Measurements from ENCODE around the gene KRTAP10-6.
"Not testable (repeated sequence)": the region's sequence is repeated elsewhere in the genome, so short reads cannot be mapped to it uniquely, and the experiment has no call there.

The KRTAP10-6 gene

DNA sequence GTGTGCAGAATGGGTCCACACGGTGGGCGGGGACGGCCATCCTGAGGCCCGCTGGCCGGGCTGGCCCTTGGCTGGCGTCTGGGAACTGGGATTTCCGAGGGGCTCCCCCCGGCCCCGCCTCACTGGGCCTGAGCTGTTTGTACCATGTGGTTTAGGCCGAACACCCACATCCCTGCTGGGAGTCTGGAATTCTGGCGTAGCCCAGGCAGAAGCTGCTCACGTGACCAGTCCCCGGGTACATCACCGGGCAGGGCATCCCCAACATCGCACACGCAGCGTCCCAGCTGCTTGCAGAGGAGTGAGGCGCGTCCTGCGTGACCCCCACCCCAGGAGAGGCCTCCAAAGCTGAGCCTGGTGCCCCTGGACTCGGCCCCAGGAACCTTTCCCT lies 10.2 kb upstream of the KRTAP10-6 start:
- no peak for DNase-seq (ENCODE audit: extremely low read depth, low read depth)
- TF ChIP-seq, protein P1, sequence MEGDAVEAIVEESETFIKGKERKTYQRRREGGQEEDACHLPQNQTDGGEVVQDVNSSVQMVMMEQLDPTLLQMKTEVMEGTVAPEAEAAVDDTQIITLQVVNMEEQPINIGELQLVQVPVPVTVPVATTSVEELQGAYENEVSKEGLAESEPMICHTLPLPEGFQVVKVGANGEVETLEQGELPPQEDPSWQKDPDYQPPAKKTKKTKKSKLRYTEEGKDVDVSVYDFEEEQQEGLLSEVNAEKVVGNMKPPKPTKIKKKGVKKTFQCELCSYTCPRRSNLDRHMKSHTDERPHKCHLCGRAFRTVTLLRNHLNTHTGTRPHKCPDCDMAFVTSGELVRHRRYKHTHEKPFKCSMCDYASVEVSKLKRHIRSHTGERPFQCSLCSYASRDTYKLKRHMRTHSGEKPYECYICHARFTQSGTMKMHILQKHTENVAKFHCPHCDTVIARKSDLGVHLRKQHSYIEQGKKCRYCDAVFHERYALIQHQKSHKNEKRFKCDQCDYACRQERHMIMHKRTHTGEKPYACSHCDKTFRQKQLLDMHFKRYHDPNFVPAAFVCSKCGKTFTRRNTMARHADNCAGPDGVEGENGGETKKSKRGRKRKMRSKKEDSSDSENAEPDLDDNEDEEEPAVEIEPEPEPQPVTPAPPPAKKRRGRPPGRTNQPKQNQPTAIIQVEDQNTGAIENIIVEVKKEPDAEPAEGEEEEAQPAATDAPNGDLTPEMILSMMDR (IDR thresholded peaks at IDR 0.05; ENCODE audit: low read depth, low read length, missing control alignments), result no peak
- no peak overlapping the region for H3K4me3 ChIP-seq (replicated peaks; ENCODE audit: low read depth, low read length)

DNA sequence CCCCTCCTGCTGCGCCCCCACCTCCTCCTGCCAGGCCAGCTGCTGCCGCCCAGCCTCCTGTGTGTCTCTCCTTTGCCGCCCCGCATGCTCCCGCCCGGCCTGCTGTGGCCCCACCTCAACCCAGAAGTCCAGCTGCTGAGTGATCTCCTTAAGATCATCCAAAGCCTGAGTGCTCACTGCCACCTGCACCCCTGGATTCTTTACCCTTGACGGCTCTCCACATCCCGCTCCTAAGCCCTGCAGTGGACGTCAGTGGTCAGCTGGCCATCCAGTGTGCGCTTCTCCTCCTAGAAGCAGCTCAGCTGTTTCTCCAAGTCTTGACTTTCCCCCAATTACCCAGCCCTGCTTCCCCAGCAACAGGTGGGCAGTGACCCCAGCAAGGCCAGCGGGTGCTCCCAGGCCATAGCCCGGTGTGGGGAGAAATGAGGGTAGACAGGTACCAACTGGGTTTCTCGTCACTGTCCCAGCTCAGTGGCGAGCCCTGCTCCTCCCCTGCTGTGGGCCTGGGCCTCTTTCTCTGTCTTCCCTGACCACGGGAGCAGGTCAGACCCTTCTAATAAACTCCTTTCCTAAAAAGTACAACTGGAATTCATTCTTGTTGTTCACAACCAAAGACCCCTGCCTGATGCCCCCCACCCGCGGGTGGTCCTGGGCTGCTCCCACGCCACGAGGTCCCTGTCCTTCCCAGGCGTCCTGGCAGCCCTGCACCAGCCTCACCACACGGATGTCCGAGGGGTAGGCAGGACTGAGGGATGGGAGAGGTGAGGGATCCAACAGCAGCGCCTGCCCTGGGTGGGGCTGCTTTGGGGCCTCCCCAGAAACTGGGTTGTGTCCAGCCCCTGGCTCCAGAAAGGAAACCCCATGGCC lies 9.5 kb upstream of the KRTAP10-6 start:
- no peak for DNase-seq (ENCODE audit: extremely low read depth, low read depth)
- H3K4me3 ChIP-seq (replicated peaks; ENCODE audit: low read depth, low read length), result no peak overlapping the region
- TF ChIP-seq, protein P1 (IDR thresholded peaks at IDR 0.05; ENCODE audit: low read depth, low read length, missing control alignments), result no peak

DNA sequence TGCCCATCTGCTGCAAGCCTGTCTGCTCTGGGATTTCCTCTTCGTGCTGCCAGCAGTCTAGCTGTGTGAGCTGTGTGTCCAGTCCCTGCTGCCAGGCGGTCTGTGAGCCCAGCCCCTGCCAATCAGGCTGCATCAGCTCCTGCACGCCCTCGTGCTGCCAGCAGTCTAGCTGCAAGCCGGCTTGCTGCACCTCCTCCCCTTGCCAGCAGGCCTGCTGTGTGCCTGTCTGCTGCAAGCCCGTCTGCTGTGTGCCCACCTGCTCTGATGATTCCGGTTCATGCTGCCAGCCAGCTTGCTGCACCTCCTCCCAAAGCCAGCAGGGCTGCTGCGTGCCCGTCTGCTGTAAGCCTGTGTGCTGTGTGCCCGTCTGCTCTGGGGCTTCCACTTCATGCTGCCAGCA lies 8.8 kb upstream of the KRTAP10-6 start:
- not testable (repeated sequence) for DNase-seq (ENCODE audit: extremely low read depth, low read depth); H3K4me3 ChIP-seq (replicated peaks; ENCODE audit: low read depth, low read length)

DNA sequence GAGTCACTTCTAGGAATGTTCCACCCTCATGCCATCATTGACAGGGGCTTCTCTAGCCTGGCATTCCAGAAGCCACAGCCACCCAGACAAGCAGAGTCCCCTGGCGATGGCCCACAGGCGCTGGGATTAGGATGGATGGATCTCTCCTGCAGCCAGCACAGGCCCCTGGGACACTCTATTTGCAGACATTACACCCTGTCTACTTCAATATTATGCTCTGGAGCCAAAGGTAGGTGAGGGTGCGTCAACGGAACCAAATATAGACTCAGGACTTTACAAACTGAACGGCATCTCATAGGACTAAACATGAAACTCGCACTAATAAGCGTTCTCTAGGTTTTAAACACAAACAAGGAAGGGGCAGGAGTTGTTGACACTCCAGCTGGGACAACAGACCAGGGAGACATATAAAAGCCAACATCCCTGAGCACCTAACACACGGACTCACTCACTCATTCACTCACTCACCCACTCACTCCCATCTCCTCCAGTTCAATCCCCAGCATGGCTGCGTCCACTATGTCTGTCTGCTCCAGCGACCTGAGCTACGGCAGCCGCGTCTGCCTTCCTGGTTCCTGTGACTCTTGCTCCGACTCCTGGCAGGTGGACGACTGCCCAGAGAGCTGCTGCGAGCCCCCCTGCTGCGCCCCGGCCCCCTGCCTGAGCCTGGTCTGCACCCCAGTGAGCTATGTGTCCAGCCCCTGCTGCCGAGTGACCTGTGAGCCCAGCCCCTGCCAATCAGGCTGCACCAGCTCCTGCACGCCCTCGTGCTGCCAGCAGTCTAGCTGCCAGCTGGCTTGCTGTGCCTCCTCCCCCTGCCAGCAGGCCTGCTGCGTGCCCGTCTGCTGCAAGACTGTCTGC lies 8.0 kb upstream of the KRTAP10-6 start, which contains the start of gene KRTAP10-7:
Gene KRTAP10-7, plus strand, starts transcription at position 480 of the 861 bp plus-strand sequence. Its CDS starts 25 bp downstream, at position 505.
- not testable (repeated sequence) for H3K4me3 ChIP-seq (replicated peaks; ENCODE audit: low read depth, low read length); DNase-seq (ENCODE audit: extremely low read depth, low read depth)

DNA sequence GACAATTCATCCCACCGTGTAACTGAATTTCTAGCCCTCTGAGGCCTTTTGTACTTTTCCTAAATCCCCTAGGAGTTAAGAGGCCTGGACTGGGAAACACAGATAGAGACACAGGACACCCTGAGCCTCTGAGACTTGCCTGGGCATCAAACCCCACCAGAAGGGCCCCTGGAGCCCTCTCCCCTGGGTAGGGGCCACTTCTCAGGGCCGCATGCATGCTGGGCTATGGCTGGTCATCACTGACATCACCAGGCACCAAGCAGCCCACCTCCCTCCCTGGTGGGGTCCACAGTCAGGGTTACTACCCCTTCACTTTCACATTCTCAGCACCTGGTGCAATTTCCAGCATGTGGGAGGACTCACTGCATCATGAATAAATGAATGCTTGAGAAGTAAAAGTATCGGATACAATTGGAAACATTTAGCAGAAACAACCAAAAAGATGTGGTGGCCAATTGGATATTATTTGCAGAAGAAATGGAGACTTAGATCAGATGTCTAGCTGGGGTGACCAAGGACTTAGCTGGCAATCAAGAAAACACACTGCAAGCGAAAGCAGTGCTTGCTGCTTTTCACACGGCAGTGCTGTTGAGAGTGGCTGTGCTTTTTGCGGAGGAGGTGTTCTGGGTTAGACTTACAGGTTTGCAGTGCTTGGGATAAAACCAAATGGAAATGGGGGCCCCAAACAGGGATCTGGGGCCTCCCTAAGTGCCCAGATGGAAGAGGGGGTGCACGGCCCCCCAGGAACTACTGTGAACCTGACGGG lies 7.1 kb upstream of the KRTAP10-6 start:
- no peak for DNase-seq (ENCODE audit: extremely low read depth, low read depth)
- TF ChIP-seq, protein P1 (IDR thresholded peaks at IDR 0.05; ENCODE audit: low read depth, low read length, missing control alignments), result no peak
- H3K4me3 ChIP-seq (replicated peaks; ENCODE audit: low read depth, low read length), result no peak overlapping the region

DNA sequence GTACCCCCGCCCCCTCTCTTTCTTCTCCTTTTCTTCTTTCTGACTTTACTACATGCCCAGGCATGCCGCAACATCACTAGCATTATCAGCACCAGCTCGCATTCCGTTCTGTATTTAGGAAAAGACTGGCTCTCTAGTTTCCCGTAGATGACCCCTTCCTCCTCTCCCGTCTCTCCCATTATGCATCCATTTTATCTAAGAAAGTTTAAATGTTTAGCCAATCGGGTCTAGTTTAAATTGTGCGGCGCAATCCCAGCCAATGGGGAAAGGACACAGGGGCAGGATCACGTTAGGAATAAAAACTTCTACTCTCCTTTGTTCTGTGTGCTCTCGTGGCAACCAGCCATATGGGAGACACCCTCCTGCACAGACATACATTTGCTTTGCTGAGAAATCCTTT lies 5.8 kb upstream of the KRTAP10-6 start:
- TF ChIP-seq, protein P1 (IDR thresholded peaks at IDR 0.05; ENCODE audit: low read depth, low read length, missing control alignments), result no peak
- no peak overlapping the region for H3K4me3 ChIP-seq (replicated peaks; ENCODE audit: low read depth, low read length)
- DNase-seq (ENCODE audit: extremely low read depth, low read depth), result no peak

DNA sequence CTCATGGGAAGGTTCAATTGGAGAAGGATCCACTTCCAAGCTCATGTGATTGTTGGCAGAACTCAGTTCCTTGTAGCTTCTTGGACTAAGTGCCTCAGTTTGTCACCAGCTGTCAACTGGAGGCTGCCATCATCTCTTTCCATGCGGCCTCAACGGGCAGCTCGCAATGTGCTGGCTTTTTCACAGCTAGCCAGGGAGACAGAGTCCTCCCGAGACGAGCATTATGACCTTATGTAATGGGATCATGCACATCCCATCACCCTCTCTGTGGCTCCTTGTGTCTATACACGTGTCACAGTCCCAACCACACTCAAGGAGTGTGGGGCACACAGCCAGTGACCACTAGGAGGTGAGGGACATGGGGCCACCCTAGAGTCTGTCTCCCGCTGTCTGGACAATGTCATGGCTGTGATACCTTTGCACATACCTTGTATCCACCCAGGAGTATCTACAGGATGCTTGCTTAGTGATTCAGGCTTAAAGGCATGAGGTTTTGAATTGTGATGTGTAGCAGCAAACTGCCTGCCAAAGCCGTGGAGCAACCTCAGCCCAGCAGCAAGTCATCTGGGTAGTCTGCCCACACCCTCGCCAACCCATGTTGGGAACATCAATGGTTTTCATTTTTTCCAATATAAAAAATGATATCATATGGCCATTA lies 3.9 kb upstream of the KRTAP10-6 start:
- no peak overlapping the region for H3K4me3 ChIP-seq (replicated peaks; ENCODE audit: low read depth, low read length)
- TF ChIP-seq, protein P1 (IDR thresholded peaks at IDR 0.05; ENCODE audit: low read depth, low read length, missing control alignments), result no peak
- no peak for DNase-seq (ENCODE audit: extremely low read depth, low read depth)

Measured in HFF-Myc (cell line).